ENCODE data around the gene NSMCE3. TPM values are rescaled to one million over a fixed set of nuclear protein-coding genes. Genes with fewer than 3 reads are reported as not detected.

The NSMCE3 gene
- total and polyA plus RNA-seq, 2 experiments from 2014 or later = 15.0 to 16.3 TPM

DNA sequence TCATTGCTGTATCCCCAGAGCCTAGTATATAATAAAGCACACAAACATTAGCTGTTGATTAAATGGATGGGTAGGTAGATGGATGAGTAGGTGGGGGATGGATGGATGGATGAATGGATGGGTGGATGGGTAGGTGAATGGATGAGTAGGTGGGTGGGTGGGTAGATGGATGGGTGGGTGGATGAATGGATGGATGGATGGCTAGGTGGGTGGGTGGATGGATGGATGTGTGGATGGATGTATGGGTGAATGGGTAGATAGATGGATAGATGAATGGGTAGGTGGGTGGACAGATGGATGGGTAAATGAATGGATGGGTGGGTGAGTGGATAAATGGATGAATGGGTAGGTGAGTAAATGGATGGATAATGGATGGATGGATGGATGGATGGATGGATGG lies 30.2 kb upstream of the NSMCE3 start:
- Histone ChIP-seq H3K4me1 (ENCODE audit: insufficient read depth) (no peaks in the 10 kb centered on the region), H3K4me2 (no peak overlapping the region), H3K27me3 (no peaks in the 10 kb centered on the region), H4K20me1 (ENCODE audit: insufficient read depth, poor library complexity, severe bottlenecking) (no peaks in the 10 kb centered on the region), H3K79me2 (no peaks in the 10 kb centered on the region), H3K36me3 (replicated peaks; ENCODE audit: insufficient read depth, low read depth) (no peaks in the 10 kb centered on the region), H3K4me3 (no peak overlapping the region), H3K9me3 (ENCODE audit: low read depth) (no peaks in the 10 kb centered on the region), H2AFZ (no peak overlapping the region), H3K27ac (no peak overlapping the region), H3K9me2 (replicated peaks; ENCODE audit: insufficient read depth) (no peaks in the 10 kb centered on the region)
- TF ChIP-seq, protein P1, sequence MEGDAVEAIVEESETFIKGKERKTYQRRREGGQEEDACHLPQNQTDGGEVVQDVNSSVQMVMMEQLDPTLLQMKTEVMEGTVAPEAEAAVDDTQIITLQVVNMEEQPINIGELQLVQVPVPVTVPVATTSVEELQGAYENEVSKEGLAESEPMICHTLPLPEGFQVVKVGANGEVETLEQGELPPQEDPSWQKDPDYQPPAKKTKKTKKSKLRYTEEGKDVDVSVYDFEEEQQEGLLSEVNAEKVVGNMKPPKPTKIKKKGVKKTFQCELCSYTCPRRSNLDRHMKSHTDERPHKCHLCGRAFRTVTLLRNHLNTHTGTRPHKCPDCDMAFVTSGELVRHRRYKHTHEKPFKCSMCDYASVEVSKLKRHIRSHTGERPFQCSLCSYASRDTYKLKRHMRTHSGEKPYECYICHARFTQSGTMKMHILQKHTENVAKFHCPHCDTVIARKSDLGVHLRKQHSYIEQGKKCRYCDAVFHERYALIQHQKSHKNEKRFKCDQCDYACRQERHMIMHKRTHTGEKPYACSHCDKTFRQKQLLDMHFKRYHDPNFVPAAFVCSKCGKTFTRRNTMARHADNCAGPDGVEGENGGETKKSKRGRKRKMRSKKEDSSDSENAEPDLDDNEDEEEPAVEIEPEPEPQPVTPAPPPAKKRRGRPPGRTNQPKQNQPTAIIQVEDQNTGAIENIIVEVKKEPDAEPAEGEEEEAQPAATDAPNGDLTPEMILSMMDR (IDR thresholded peaks at IDR 0.05; ENCODE audit: poor library complexity) = no peak
- no peak for TF ChIP-seq EZH2 (IDR thresholded peaks at IDR 0.05; ENCODE audit: borderline replicate concordance)
- no peak for TF ChIP-seq EZH2phosphoT487 (IDR thresholded peaks at IDR 0.05; ENCODE audit: low read depth, severe bottlenecking, unreplicated experiment)
- DNase-seq (ENCODE audit: low spot score) = no peak

DNA sequence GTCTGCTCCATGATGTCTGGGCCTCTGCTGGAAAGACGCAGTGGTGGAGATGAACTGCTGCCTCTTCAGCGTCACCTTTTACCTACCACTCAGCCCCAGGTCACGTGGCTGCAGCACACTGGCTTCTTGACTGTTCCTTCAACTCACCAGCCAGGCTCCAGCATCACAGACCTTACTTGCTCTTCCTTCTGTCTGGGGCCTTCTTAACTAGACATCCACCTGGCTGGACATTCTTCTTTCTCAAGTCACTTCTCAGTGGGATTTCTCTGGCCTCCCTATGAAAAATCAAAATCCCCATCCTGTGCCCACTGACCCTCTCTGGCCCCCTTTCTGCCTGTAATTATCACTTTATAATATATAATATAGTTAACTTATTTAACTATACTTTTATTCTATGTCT lies 29.7 kb upstream of the NSMCE3 start:
- DNase-seq (ENCODE audit: low spot score) = no peak
- no peaks in the 10 kb centered on the region for H3K9me3 ChIP-seq (ENCODE audit: low read depth)
- no peak overlapping the region for H3K4me2 ChIP-seq
- H3K79me2 ChIP-seq = no peaks in the 10 kb centered on the region
- no peak overlapping the region for H2AFZ ChIP-seq
- TF ChIP-seq, protein P1 (IDR thresholded peaks at IDR 0.05; ENCODE audit: poor library complexity) = no peak
- TF ChIP-seq EZH2 (IDR thresholded peaks at IDR 0.05; ENCODE audit: borderline replicate concordance) (no peak), EZH2phosphoT487 (IDR thresholded peaks at IDR 0.05; ENCODE audit: low read depth, severe bottlenecking, unreplicated experiment) (no peak)
- WGBS (ENCODE audit: low lambda C conversion rate, missing lambda C conversion rate) = 81% methylated on average over 3 of the region's 3 CpGs
- H3K27ac ChIP-seq = no peak overlapping the region
- H3K4me3 ChIP-seq = no peak overlapping the region
- no peaks in the 10 kb centered on the region for H3K27me3 ChIP-seq
- no peaks in the 10 kb centered on the region for H3K9me2 ChIP-seq (replicated peaks; ENCODE audit: insufficient read depth)
- H4K20me1 ChIP-seq (ENCODE audit: insufficient read depth, poor library complexity, severe bottlenecking) = no peaks in the 10 kb centered on the region
- no peaks in the 10 kb centered on the region for H3K36me3 ChIP-seq (replicated peaks; ENCODE audit: insufficient read depth, low read depth)
- no peaks in the 10 kb centered on the region for H3K4me1 ChIP-seq (ENCODE audit: insufficient read depth)

DNA sequence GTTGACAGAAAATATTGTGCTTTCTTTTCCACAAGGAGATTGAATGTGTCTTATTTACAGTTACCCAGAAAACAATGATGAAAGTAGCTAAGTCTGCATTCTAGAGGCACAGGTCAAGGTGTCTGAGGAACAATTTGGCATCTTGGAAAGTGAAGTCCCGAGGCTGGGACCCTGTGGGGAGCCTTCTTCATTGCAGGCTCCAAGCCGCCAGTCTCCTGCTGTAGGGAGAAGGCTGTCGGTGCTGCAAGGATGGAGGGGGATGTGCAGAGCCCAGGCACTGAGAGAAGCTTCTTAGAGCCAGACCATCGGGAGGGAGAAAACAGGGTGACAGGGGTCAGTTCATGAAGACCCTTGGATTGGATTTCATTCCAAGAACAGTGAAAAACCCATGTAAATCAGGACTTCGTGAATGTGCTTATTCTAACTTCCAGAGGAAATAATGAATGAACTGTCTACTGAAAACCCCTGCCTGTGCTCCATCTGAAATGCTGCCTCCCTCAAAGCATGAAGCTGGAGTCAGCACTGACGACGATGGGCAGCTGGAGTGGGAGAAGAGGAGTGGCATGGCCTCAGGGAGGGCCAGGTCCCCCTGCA lies 25.2 kb upstream of the NSMCE3 start:
- Histone ChIP-seq H3K4me3 (no peak overlapping the region), H3K4me2 (no peak overlapping the region), H3K27ac (no peak overlapping the region), H3K9me3 (ENCODE audit: low read depth) (no peaks in the 10 kb centered on the region), H3K4me1 (ENCODE audit: insufficient read depth) (no peaks in the 10 kb centered on the region), H4K20me1 (ENCODE audit: insufficient read depth, poor library complexity, severe bottlenecking) (no peaks in the 10 kb centered on the region), H3K79me2 (no peaks in the 10 kb centered on the region), H3K9me2 (replicated peaks; ENCODE audit: insufficient read depth) (no peaks in the 10 kb centered on the region), H3K36me3 (replicated peaks; ENCODE audit: insufficient read depth, low read depth) (no peaks in the 10 kb centered on the region), H3K27me3 (no peaks in the 10 kb centered on the region), H2AFZ (no peak overlapping the region)
- WGBS (ENCODE audit: low lambda C conversion rate, missing lambda C conversion rate) = 70% methylated on average over 7 of the region's 7 CpGs
- TF ChIP-seq EZH2 (IDR thresholded peaks at IDR 0.05; ENCODE audit: borderline replicate concordance) = no peak
- no peak for TF ChIP-seq EZH2phosphoT487 (IDR thresholded peaks at IDR 0.05; ENCODE audit: low read depth, severe bottlenecking, unreplicated experiment)
- DNase-seq (ENCODE audit: low spot score) = no peak

DNA sequence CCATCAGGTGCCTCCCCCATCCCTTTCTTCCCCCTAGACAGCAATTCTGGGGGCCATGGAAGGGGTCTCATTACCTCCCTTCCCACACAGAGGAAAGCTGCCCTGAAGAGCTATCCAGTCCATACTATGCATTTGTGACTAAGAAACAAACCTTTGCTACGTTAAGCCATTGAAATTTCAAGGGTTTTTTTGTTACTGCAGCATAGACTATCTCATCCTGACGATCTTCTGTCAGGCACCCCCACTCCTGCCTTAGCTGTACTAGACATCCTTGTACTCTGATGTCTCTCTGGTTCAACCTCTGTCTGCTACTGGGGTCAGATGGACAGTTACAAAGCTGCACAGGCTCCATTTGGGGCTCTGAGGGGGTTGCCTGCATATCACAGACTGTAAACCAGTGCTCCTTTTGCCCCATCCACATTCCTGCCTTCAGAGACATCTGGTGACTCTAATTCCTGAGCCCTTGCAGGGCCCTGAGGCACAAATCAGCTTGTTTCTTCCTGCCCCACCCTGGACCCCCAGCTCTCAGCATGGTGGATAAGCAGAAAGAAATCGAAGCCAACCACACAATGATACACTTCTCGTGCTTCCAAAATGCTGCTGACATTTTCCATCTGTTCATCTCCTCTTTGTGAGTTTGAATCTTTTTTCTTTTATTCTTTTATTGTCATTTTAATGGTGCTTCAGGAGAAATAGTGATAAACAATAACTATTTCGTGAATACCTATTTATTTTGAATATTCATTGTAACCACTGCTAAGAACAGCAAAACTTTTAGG lies 21.6 kb upstream of the NSMCE3 start:
- WGBS (ENCODE audit: low lambda C conversion rate, missing lambda C conversion rate) = 81% methylated on average over 5 of the region's 5 CpGs

More for the DNA sequence above, 21.6 kb upstream of the NSMCE3 start:
- Histone ChIP-seq H4K20me1 (ENCODE audit: insufficient read depth, poor library complexity, severe bottlenecking) (no peaks in the 10 kb centered on the region), H3K79me2 (no peaks in the 10 kb centered on the region), H3K9me2 (replicated peaks; ENCODE audit: insufficient read depth) (no peaks in the 10 kb centered on the region), H3K27ac (no peak overlapping the region), H2AFZ (no peak overlapping the region), H3K27me3 (no peaks in the 10 kb centered on the region), H3K4me2 (no peak overlapping the region), H3K9me3 (ENCODE audit: low read depth) (no peaks in the 10 kb centered on the region), H3K36me3 (replicated peaks; ENCODE audit: insufficient read depth, low read depth) (no peaks in the 10 kb centered on the region), H3K4me1 (ENCODE audit: insufficient read depth) (no peaks in the 10 kb centered on the region), H3K4me3 (no peak overlapping the region)
- DNase-seq (ENCODE audit: low spot score) = no peak
- TF ChIP-seq EZH2 (IDR thresholded peaks at IDR 0.05; ENCODE audit: borderline replicate concordance) = no peak
- TF ChIP-seq EZH2phosphoT487 (IDR thresholded peaks at IDR 0.05; ENCODE audit: low read depth, severe bottlenecking, unreplicated experiment) = no peak

Data from hepatocyte (in vitro differentiated cells).